Stimulated activated CD4-positive, alpha-beta T cell treated with anti-CD3 and anti-CD28 coated beads, Interleukin-12 subunit alpha, Interleukin-12 subunit beta, amount 100 ng/mL, for 24 hours (primary cell): ENCODE measurements around the gene AK6.
"Not testable (repeated sequence)": the region's sequence is repeated elsewhere in the genome, so short reads cannot be mapped to it uniquely, and the experiment has no call there.

Experiments used
- DNase-seq, 2 experiments: peaks; one replicate each; pipeline ENCODE4 v3.0.0-alpha.2; 2020; ENCODE audit warnings: low read depth in 2 of 2

Gene AK6

DNA sequence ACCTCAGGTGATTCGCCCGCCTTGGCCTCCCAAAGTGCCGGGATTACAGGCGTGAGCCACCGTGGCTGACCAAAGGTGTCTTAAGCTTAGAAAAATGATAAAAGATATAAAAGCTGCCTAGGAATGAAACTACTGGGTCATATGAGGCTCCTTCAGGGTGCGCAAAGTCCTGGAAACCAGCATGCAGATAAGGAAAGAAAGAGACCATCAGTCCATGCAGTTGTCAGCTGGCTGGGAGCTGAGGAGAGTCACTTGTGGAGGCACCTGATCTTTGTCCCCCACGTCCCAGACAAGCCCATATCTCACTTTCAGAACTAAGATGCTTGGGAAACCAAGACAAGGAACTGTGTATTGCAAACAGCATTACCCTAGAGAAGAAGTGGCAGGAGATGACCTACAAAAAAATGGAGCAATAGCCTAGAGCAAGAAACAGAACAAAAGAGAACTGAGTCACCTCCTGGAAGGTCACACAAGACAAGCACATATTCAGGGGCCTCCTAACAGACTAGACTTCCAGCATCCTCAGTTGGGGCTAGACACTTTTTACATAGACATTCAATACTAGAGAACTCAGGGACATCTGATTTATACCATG, 33.9 kb downstream of the AK6 start:
- no peak for DNase-seq

DNA sequence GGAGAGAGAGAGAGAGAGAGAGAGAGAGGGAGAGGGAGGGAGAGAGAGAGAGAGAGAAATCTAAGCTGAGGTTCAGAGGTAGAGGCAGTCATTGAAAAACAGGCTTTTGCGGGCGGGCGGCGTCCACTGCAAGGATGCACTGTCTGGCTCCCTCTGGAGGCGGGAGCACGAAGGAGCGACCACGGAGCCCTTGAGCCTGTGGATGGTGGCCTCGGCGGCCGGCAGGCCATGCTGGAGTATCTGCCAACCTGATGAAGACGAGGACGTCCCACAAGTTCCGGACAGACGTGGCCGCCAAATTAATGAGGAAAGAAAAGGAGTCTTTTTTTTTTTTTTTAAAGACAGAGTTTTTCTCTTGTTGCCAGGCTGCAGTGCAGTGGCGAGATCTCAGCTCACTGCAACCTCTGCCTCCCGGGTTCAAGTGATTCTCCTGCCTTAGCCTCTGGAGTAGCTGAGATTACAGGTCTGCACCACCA, 34.5 kb downstream of the AK6 start:
- peak; percentile 40 to 69 for DNase-seq

DNA sequence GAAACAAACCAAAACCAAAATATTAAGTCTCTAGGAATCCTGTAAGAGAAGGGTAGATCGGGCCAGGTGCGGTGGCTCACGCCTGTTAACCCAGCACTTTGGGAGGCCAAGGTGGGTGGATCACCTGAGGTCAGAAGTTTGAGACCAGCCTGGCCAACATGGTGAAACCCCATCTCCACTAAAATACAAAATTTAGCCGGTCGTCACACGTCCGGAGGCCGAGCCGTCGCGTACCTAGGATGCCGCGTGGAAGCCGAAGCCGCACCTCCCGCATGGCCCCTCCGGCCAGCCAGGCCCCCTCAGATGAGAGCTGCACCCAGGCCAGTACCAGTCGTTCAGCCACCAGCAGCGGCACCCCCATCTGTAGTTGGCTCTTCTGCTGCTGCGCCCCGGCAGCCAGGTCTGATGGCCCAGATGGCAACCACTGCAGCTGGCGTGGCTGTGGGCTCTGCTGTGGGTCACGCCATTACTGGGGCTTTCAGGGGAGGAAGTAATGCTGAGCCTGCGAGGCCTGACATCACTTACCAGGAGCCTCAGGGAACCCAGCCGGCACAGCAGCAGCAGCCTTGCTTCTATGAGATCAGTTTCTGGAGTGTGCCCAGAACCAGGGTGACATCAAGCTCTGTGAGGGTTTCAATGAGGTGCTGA, 35.5 kb downstream of the AK6 start:
- DNase-seq, result not testable (repeated sequence)

DNA sequence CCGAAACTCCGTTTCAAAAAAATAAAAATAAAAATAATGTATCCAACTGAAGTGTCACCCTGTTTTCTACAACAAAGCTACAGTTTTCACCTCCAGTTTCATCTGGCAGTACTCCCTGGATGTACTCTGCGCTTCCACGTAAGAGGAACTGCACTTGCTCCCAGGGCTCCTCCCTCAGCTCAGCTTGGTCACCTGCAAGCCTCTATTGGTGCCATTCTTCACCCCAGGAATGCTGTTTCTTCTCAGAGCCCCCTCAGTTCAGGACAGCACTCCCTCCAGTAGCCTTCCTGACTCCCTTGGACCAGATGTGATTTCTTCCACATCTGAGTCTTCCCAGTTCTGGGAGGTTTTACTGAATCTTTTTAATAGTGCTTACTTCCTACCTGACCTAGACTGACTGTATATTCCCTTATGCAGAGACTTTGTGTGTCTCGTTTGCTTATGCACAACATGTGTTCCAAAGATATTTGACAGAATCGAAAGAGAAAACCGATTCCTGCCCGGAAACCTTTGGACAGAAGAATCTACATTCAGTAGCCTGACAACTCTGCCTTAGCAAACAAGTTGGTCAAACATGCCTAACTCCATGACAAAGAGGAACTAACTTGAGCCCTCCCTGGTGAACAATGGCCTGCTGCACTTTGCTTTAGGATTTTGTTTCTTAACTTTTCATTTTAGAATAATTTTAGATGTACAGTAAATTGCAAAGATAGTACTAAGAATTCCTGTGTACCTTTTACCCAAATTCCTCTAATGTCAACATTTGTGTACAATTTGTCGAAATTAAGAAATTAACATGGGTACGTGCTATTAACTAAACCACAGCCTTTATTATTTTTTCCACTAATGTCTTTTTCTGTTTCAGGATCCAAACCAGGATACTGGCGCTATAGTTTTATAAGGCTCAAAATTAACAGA, 37.5 kb downstream of the AK6 start:
- no peak for DNase-seq

DNA sequence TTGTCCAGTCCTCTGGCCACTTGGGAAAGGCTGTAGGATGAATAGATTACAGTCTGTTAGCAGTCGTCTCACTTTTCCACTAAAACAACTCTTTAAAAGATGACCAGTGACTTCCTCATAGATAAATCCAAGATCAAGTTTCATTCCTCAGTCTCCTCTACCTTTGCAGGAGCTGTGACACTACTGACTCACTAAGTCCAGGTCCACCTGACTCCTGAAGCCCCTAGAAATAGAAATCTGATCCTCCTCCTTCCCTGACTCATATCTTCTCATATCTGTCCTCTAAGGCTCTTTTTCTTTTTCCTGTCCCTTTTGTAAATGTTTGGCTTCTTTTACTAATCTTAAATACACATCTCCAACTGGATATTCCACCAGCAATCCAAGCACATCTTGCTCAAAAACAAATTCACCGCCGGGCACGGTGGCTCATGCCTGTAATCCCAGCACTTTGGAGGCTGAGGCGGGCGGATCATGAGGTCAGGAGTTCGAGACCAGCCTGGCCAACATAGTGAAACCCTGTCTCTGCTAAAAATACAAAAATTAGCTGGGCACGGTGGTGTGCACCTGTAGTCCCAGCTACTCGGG, 39.3 kb downstream of the AK6 start:
- DNase-seq, result no peak

DNA sequence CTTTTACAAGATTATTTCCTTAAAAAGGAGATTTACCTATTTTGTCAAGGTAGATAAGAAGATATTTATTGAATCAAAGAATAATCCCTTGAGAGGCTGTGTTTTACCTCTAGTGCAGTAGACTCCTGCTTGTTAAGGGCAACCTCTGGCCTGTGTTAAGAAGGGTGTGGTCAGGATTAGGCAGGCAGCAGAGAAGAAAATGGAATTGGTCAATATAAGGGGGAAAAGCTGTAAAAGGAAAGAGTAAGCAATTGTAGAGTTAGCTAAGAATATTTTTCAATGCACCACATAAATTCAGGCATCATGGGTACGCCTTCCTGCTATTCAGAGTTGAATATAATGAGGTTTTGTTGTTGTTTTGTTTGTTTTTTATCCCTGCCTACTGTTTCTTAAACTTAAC, 43.0 kb downstream of the AK6 start:
- no peak for DNase-seq

DNA sequence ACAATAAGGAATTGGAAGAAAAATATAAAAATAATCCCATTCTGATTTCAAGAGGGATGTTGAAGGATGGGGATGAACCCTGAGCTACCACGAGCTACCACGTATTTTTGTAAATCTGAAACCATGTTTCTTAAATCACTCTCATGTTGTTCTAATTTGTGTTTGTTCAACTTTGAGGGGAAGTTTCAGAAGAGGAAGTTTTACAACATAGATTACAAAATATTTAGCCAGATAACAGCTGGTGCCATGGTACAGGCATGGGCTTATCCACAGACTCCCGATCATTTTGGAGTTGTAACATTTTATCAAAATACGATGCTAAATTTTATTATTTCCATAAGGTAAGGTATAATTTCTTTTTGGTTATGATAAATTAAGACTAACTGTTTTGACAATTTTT, 51.9 kb downstream of the AK6 start:
- DNase-seq, result no peak

DNA sequence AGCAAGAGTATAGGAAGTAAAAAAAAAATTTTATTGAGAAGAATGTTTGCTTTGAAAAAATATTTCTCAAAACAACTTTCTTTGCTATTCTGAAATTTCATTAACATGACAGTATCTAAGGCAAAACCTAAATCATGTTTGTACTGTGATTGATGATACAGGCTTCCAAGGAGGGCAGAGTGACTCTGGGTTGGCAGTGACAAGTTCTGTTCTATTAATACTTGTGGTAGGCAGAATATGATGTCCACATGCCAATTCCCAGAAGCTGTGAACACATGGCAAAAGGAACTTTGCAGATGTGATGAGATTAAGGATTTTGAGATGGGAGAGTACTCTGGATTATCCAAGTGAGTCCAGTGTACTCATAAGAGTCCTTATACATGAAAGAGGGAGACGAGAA, 53.3 kb downstream of the AK6 start:
- DNase-seq, result no peak

DNA sequence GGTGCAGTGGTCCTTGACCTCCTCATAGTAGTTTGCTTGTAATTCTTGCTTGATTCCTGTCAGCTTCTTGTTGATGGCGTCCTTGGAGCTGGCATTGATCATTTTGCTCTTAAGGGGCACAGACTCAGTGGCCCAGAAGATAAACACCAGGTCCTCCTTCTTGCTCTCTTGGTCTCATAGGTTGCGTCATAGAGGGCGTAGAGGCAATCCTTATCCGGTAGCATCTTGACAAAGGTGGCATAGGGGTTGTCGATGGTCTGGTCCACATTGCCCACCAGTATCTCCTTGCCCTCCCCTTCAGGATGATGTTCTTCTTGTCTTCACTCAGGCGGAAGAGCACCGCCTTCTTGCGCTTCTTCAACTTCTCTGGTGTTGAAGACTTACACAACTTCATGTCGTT, 55.9 kb downstream of the AK6 start:
- no peak for DNase-seq

DNA sequence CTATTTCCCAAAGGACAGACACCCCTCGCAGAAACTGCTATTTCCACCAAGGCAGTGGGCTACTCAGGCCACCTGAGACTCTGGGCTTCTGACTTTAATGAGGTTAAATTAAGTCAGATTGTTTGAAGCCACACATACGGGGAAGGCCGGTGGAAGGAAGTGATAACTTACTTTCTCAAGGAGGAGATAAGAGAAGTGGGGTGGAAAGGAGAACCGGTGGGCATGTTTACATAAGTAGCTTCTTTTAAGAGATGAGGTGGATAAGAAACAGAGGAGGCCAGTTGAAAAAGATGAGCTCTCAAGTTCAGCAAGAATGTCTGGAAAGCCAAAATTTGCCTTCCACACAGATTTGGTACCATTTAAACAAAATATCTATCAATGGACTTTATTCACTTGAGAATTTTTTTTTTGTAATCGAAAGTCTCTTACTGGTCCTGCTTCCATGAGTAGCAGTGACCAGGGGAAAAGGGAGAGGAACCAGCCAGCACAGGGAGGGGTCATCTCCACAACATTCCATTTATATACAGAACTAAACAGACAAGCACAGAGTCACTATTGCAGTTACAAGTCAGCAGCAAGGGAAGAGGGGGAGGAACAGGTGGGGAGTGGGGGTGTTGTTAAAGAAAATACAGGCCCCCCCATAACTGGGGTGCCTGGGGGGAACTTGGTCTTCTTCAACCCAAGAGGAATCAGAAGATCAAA, 56.7 kb downstream of the AK6 start:
- no peak for DNase-seq

DNA sequence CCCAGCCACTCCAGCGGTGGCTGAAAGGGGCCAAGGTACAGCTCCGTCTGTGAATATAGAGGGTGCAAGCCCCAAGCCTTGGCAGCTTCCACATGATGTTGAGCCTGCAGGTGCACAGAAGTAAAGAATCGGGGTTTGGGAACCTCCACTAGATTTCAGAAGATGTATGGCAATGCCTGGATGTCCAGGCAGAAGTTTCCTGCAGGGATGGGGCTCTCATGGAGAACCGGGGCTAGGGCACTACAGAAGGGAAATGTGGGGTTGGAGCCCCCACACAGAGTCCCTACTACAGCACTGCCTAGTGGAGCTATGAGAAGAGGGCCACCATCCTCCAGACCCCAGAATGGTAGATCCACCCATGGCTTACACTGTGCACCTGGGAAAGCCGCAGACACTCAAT, 59.9 kb downstream of the AK6 start:
- no peak for DNase-seq

DNA sequence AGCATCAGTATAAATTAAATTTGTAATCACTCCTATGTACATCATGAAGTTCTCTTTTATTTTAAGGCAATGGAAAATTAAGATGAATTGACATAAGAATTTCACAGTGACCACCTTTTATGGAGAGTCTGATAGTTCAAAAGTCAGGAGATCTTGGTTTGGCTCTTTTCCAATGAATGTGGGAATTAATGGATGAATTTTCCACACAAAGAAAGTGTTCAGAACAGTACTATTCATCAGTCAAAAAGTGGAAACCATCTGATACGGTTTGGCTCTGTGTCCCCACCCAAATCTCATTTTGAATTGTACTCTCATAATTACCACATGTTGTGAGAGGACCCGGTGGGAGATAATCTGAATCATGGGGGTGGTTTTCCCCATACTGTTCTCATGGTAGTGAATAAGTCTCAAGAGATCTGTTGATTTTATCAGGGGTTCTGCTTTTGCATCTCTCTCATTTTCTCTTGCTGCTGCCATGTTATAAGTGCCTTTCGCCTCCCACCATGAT, 61.2 kb downstream of the AK6 start:
- DNase-seq, result no peak

DNA sequence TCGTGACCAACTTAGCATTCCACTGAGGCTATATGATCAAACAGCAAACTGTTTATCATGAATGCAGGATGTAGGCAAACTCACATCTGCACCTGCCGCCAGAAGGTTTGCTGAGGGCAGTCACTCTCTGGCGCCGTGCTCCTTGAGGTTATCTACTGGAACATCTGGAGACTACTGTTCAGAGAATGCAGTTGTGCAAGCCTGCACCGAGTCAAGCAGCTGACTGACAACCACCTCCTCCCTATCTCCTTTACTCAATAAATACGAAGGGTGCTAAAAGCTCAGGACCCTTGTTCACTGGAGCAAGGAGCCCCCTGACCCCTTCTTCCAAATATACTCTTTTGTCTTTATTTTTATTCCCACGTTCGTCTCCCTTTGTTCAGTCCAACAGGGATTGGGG, 63.8 kb downstream of the AK6 start:
- DNase-seq, result no peak
